ENCODE data around the gene MXD1.

Gene MXD1

GRCh38 chr2:69977906-69978482 lies 63.1 kb downstream of the MXD1 start:
- H3K4me3 ChIP-seq (ENCODE audit: low read length): no peak overlapping the region
- H3K27ac ChIP-seq (ENCODE audit: low read depth, low read length): no peak overlapping the region
- H3K4me1 ChIP-seq (ENCODE audit: control insufficient read depth, insufficient read depth, low read length): no peaks in the 10 kb centered on the region
- H3K27me3 ChIP-seq (ENCODE audit: control insufficient read depth, insufficient read depth, low read length): no peaks in the 10 kb centered on the region
- H3K36me3 ChIP-seq (ENCODE audit: control insufficient read depth, insufficient read depth, low read length): no peaks in the 10 kb centered on the region
- H3K9ac ChIP-seq (ENCODE audit: low read length): no peak overlapping the region

GRCh38 chr2:69979902-69980807 lies 65.2 kb downstream of the MXD1 start:
- Histone ChIP-seq H3K4me3 (ENCODE audit: low read length) (no peak overlapping the region), H3K36me3 (ENCODE audit: control insufficient read depth, insufficient read depth, low read length) (no peaks in the 10 kb centered on the region), H3K27me3 (ENCODE audit: control insufficient read depth, insufficient read depth, low read length) (no peaks in the 10 kb centered on the region), H3K27ac (ENCODE audit: low read depth, low read length) (no peak overlapping the region), H3K9ac (ENCODE audit: low read length) (no peak overlapping the region), H3K4me1 (ENCODE audit: control insufficient read depth, insufficient read depth, low read length) (no peaks in the 10 kb centered on the region)

GRCh38 chr2:69983392-69983966 lies 68.6 kb downstream of the MXD1 start:
- Histone ChIP-seq H3K27me3 (ENCODE audit: control insufficient read depth, insufficient read depth, low read length) (no peaks in the 10 kb centered on the region), H3K36me3 (ENCODE audit: control insufficient read depth, insufficient read depth, low read length) (no peaks in the 10 kb centered on the region), H3K9ac (ENCODE audit: low read length) (no peak overlapping the region), H3K27ac (ENCODE audit: low read depth, low read length) (no peak overlapping the region), H3K4me1 (ENCODE audit: control insufficient read depth, insufficient read depth, low read length) (no peaks in the 10 kb centered on the region), H3K4me3 (ENCODE audit: low read length) (no peak overlapping the region)

- no peaks in the 10 kb centered on the region for H3K36me3 ChIP-seq (ENCODE audit: control insufficient read depth, insufficient read depth, low read length)
- H3K4me3 ChIP-seq (ENCODE audit: low read length): no peak overlapping the region
- no peak overlapping the region for H3K27ac ChIP-seq (ENCODE audit: low read depth, low read length)
- no peaks in the 10 kb centered on the region for H3K27me3 ChIP-seq (ENCODE audit: control insufficient read depth, insufficient read depth, low read length)
- H3K9ac ChIP-seq (ENCODE audit: low read length): no peak overlapping the region
- H3K4me1 ChIP-seq (ENCODE audit: control insufficient read depth, insufficient read depth, low read length): no peaks in the 10 kb centered on the region
These were observed 70.3 kb downstream of the MXD1 start for GRCh38 chr2:69985216-69985615.

GRCh38 chr2:69985688-69986087 lies 70.8 kb downstream of the MXD1 start:
- Histone ChIP-seq H3K27me3 (ENCODE audit: control insufficient read depth, insufficient read depth, low read length) (no peaks in the 10 kb centered on the region), H3K27ac (ENCODE audit: low read depth, low read length) (no peak overlapping the region), H3K4me1 (ENCODE audit: control insufficient read depth, insufficient read depth, low read length) (no peaks in the 10 kb centered on the region), H3K4me3 (ENCODE audit: low read length) (no peak overlapping the region), H3K9ac (ENCODE audit: low read length) (no peak overlapping the region), H3K36me3 (ENCODE audit: control insufficient read depth, insufficient read depth, low read length) (no peaks in the 10 kb centered on the region)

- H3K9ac ChIP-seq (ENCODE audit: low read length): no peak overlapping the region
- no peaks in the 10 kb centered on the region for H3K27me3 ChIP-seq (ENCODE audit: control insufficient read depth, insufficient read depth, low read length)
- H3K36me3 ChIP-seq (ENCODE audit: control insufficient read depth, insufficient read depth, low read length): no peaks in the 10 kb centered on the region
- no peak overlapping the region for H3K4me3 ChIP-seq (ENCODE audit: low read length)
- no peak overlapping the region for H3K27ac ChIP-seq (ENCODE audit: low read depth, low read length)
- H3K4me1 ChIP-seq (ENCODE audit: control insufficient read depth, insufficient read depth, low read length): no peaks in the 10 kb centered on the region
These were observed 71.8 kb downstream of the MXD1 start for GRCh38 chr2:69986691-69987090.

GRCh38 chr2:69988086-69988635 lies 73.3 kb downstream of the MXD1 start:
- no peak overlapping the region for H3K27ac ChIP-seq (ENCODE audit: low read depth, low read length)
- H3K27me3 ChIP-seq (ENCODE audit: control insufficient read depth, insufficient read depth, low read length): no peaks in the 10 kb centered on the region
- no peaks in the 10 kb centered on the region for H3K4me1 ChIP-seq (ENCODE audit: control insufficient read depth, insufficient read depth, low read length)
- no peak overlapping the region for H3K4me3 ChIP-seq (ENCODE audit: low read length)
- no peaks in the 10 kb centered on the region for H3K36me3 ChIP-seq (ENCODE audit: control insufficient read depth, insufficient read depth, low read length)
- H3K9ac ChIP-seq (ENCODE audit: low read length): no peak overlapping the region

GRCh38 chr2:69989009-69989408 lies 74.1 kb downstream of the MXD1 start:
- H3K4me1 ChIP-seq (ENCODE audit: control insufficient read depth, insufficient read depth, low read length): no peaks in the 10 kb centered on the region
- H3K36me3 ChIP-seq (ENCODE audit: control insufficient read depth, insufficient read depth, low read length): no peaks in the 10 kb centered on the region
- H3K4me3 ChIP-seq (ENCODE audit: low read length): no peak overlapping the region
- H3K27me3 ChIP-seq (ENCODE audit: control insufficient read depth, insufficient read depth, low read length): no peaks in the 10 kb centered on the region
- no peak overlapping the region for H3K27ac ChIP-seq (ENCODE audit: low read depth, low read length)
- no peak overlapping the region for H3K9ac ChIP-seq (ENCODE audit: low read length)

GRCh38 chr2:69989441-69990105 lies 74.7 kb downstream of the MXD1 start:
- Histone ChIP-seq H3K27ac (ENCODE audit: low read depth, low read length) (no peak overlapping the region), H3K27me3 (ENCODE audit: control insufficient read depth, insufficient read depth, low read length) (no peaks in the 10 kb centered on the region), H3K4me1 (ENCODE audit: control insufficient read depth, insufficient read depth, low read length) (no peaks in the 10 kb centered on the region), H3K4me3 (ENCODE audit: low read length) (no peak overlapping the region), H3K9ac (ENCODE audit: low read length) (no peak overlapping the region), H3K36me3 (ENCODE audit: control insufficient read depth, insufficient read depth, low read length) (no peaks in the 10 kb centered on the region)

Measured in rectal smooth muscle tissue (tissue), 1 donor.